Cardiac muscle cell (in vitro differentiated cells and primary cell): ENCODE data around the gene CASP6. TPM values are rescaled to one million over a fixed set of nuclear protein-coding genes. Genes with fewer than 3 reads are reported as not detected.

ENCODE experiments used
- DNase-seq, 2 donors: peaks; one replicate each; pipeline versions ENCODE4 v3.0.0 to v3.0.0-alpha.2; 2010 to 2017; ENCODE audit warnings: low read depth in 1 of 2, low spot score in 1 of 2
- H3K27ac ChIP-seq: fragments of 200-600 bp; sonication (generic); 2 replicates; pipeline ENCODE4 v1.5.1; 2016
- H3K27me3 ChIP-seq: fragments of 200-600 bp; sonication (generic); 2 replicates; pipeline ENCODE4 v1.6.0; 2016; ENCODE audit warnings: control low read depth
- H3K36me3 ChIP-seq: fragments of 200-600 bp; sonication (generic); 2 replicates; pipeline ENCODE4 v1.5.1; 2016; ENCODE audit warnings: control low read depth
- H3K4me1 ChIP-seq: fragments of 200-600 bp; sonication (generic); 2 replicates; pipeline ENCODE4 v1.8.1; 2017; ENCODE audit warnings: low read depth, mild to moderate bottlenecking, mixed run types
- H3K4me3 ChIP-seq: fragments of 200-600 bp; sonication (generic); 2 replicates; pipeline ENCODE4 v1.5.1; 2016; ENCODE audit warnings: mild to moderate bottlenecking
- H3K9me3 ChIP-seq: fragments of 200-600 bp; sonication (generic); 2 replicates; pipeline ENCODE4 v1.5.1; 2017; ENCODE audit warnings: low read depth, mild to moderate bottlenecking, control low read depth
- polyA plus RNA-seq: library from polyadenylated mRNA; unstranded; fragments of >200 nt; fragmentation: Nextera tagmentation; extraction: Ambion mirVana; gene quantifications from 2 replicates; pipeline ENCODE4 v1.2.1, GENCODE V29; 2016
- total RNA-seq: library from RNA; depleted of rRNA; stranded (reverse); fragments of >200 nt; gene quantifications from 2 replicates; pipeline ENCODE4 v1.2.3, GENCODE V29; 2016
- TF ChIP-seq, protein P1 (sequence below): IDR thresholded peaks from 2 replicates; pipeline ENCODE4 v1.5.1; 2012; ENCODE audit warnings: low read depth, mild to moderate bottlenecking, low read length

CASP6 gene
- total and polyA plus RNA-seq, 2 experiments from 2014 or later = 28.9 to 45.6 TPM

DNA sequence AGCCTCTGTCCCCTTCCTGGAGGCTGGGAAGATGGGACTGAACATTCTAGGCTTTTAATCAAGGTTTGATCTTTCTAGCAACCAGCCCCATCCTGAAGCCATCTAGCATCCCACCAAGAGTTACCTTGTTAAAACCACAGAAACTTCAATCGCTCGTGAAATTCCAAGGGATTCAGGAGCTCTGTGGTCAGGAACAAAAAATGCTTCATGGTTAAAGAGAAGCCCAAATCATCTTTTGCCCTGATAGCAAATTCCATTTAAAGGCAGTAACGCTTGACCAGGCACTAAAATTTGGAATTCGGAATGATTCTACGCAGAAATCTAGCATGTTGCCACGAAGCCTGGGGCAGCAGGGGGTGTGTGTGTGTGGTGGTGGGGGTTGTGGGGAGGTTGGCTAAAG lies 47.8 kb downstream of the CASP6 start:
- DNase-seq = no peak
- no peaks in the 10 kb centered on the region for H3K9me3 ChIP-seq
- no peak overlapping the region for H3K4me3 ChIP-seq
- no peak overlapping the region for H3K27ac ChIP-seq
- TF ChIP-seq, protein P1, sequence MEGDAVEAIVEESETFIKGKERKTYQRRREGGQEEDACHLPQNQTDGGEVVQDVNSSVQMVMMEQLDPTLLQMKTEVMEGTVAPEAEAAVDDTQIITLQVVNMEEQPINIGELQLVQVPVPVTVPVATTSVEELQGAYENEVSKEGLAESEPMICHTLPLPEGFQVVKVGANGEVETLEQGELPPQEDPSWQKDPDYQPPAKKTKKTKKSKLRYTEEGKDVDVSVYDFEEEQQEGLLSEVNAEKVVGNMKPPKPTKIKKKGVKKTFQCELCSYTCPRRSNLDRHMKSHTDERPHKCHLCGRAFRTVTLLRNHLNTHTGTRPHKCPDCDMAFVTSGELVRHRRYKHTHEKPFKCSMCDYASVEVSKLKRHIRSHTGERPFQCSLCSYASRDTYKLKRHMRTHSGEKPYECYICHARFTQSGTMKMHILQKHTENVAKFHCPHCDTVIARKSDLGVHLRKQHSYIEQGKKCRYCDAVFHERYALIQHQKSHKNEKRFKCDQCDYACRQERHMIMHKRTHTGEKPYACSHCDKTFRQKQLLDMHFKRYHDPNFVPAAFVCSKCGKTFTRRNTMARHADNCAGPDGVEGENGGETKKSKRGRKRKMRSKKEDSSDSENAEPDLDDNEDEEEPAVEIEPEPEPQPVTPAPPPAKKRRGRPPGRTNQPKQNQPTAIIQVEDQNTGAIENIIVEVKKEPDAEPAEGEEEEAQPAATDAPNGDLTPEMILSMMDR = no peak
- H3K4me1 ChIP-seq = no peaks in the 10 kb centered on the region
- no peaks in the 10 kb centered on the region for H3K27me3 ChIP-seq
- H3K36me3 ChIP-seq = no peaks in the 10 kb centered on the region

DNA sequence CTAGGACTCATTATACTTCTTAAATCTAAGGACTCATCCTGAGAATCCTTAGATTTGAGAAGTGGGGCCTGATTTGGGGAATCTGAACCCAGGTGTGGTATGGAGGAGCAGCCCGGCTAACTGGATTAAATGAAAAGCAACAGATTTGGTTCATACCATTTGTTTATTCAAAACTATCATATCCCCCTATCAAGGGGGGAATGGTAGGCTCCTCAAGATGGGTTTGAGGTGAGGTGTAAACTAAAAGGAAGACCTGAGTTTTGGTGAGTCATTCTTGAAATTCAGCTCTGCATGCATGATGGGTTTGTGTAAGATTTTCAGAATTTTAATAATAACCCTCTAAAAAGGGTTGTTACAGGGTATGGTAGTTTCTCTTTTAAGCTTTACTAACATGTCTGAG lies 53.4 kb downstream of the CASP6 start:
- Histone ChIP-seq H3K27ac (no peak overlapping the region), H3K36me3 (no peaks in the 10 kb centered on the region), H3K4me3 (no peak overlapping the region), H3K4me1 (no peaks in the 10 kb centered on the region), H3K9me3 (no peaks in the 10 kb centered on the region), H3K27me3 (no peaks in the 10 kb centered on the region)
- DNase-seq = no peak
- TF ChIP-seq, protein P1 = no peak

- Histone ChIP-seq H3K4me1 (no peaks in the 10 kb centered on the region), H3K27ac (no peak overlapping the region), H3K27me3 (no peaks in the 10 kb centered on the region), H3K4me3 (no peak overlapping the region), H3K36me3 (no peaks in the 10 kb centered on the region), H3K9me3 (no peaks in the 10 kb centered on the region)
- no peak for DNase-seq
- TF ChIP-seq, protein P1 = no peak
Observed at GRCh38 chr4:109648997-109649575, 54.2 kb downstream of the CASP6 start.

DNA sequence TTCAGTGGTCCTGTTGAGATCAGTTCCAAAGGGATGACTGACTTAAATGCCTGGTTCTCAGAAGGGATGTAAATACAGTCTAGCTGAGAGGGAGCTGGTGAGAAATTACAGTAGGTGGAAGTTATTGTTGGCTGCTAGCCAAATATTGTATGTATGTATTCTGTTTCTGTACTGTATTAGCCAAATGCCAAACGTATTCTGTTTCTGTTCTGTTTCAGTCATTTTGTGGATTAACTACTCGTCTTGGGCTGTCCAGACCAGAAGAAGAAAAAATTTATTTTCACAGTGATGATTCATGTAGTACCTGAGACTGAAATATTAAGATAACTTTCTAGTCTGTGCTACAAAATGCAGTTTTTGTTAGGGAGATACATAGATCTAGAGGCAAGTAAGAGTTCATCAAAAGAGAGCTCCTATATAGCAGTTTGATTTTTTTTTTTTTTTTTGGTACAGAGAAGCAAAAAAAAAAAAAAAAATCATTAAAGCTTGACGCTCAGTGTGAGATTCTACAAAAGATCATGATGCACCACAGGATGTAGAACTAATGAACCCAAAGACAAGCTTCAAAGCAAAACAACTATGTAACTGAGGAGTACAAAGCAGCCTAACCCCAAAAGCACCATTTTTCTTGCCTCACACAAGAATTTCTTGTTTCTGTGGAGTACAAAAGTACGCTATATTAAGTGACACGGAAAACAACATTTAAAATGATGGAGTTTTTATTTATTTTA lies 54.8 kb downstream of the CASP6 start:
- TF ChIP-seq, protein P1 = no peak

GRCh38 chr4:109645874-109646710 lies 57.2 kb downstream of the CASP6 start:
- TF ChIP-seq, protein P1 = no peak
- Histone ChIP-seq H3K4me1 (no peaks in the 10 kb centered on the region), H3K9me3 (no peaks in the 10 kb centered on the region), H3K36me3 (no peaks in the 10 kb centered on the region), H3K27me3 (no peaks in the 10 kb centered on the region), H3K27ac (no peak overlapping the region), H3K4me3 (no peak overlapping the region)
- DNase-seq = peak; percentile 2 to 27

More for the DNA sequence above, 54.8 kb downstream of the CASP6 start:
- H3K27ac ChIP-seq = no peak overlapping the region
- no peaks in the 10 kb centered on the region for H3K27me3 ChIP-seq
- H3K4me3 ChIP-seq = no peak overlapping the region
- H3K36me3 ChIP-seq = no peaks in the 10 kb centered on the region
- H3K9me3 ChIP-seq = no peaks in the 10 kb centered on the region
- DNase-seq = no peak
- no peaks in the 10 kb centered on the region for H3K4me1 ChIP-seq
